A673 (cell line): ENCODE data around the gene RGS16. TPM values are rescaled to one million over a fixed set of nuclear protein-coding genes. Genes with fewer than 3 reads are reported as not detected.

ENCODE experiments used
- BruUV-seq: library from RNA; stranded (reverse); fragments of 400-500 nt; replicated peaks from 2 replicates; lab custom pipeline; 2021; lab: Mats Ljungman, UMichigan
- CTCF ChIA-PET: fragments of 300-600 bp; sonication (Branson Sonifier 250); formaldehyde crosslinking; loops from one replicate; lab custom pipeline; 2022; ENCODE audit warnings: antibody characterized with exemption; lab: Charles Lee
- POLR2A ChIA-PET: fragments of 300-600 bp; sonication (Branson Sonifier 250); formaldehyde crosslinking; loops from one replicate; lab custom pipeline; 2022; ENCODE audit warnings: antibody characterized with exemption; ENCODE audit not compliant: low non-redundant PET; lab: Charles Lee
- DNase-seq: peaks from one replicate; pipeline ENCODE4 v3.0.0-alpha.2; 2015; ENCODE audit warnings: low spot score
- H3K27ac ChIP-seq: fragments of 200-600 bp; sonication (generic); 2 replicates; pipeline ENCODE4 v1.5.1; 2016; ENCODE audit warnings: mixed run types, low read depth, mild to moderate bottlenecking, mixed read lengths, antibody characterized with exemption, low read length; ENCODE audit not compliant: poor library complexity, severe bottlenecking
- H3K27me3 ChIP-seq: fragments of 200-600 bp; sonication (generic); replicated peaks from 2 replicates; pipeline ENCODE4 v1.6.1; 2017; ENCODE audit warnings: mixed run types, low read depth, mild to moderate bottlenecking, mixed read lengths, antibody characterized with exemption, low read length; ENCODE audit not compliant: insufficient read depth, poor library complexity
- H3K36me3 ChIP-seq: fragments of 200-600 bp; sonication (generic); 2 replicates; pipeline ENCODE4 v1.6.1; 2016; ENCODE audit warnings: mixed run types, mild to moderate bottlenecking, mixed read lengths, antibody characterized with exemption, low read length; ENCODE audit not compliant: insufficient read depth, poor library complexity, severe bottlenecking
- H3K4me1 ChIP-seq: fragments of 200-600 bp; sonication (generic); 2 replicates; pipeline ENCODE4 v1.6.1; 2017; ENCODE audit warnings: mixed run types, mild to moderate bottlenecking, mixed read lengths, antibody characterized with exemption, low read length; ENCODE audit not compliant: insufficient read depth, poor library complexity, severe bottlenecking
- H3K4me3 ChIP-seq: fragments of 200-600 bp; sonication (generic); 2 replicates; pipeline ENCODE4 v1.5.1; 2016; ENCODE audit warnings: low read depth, mixed run types, mild to moderate bottlenecking, mixed read lengths, low read length; ENCODE audit not compliant: poor library complexity, severe bottlenecking
- H3K9me3 ChIP-seq: fragments of 200-600 bp; sonication (generic); 2 replicates; pipeline ENCODE4 v1.6.1; 2016; ENCODE audit warnings: mixed run types, low read depth, mild to moderate bottlenecking, mixed read lengths, antibody characterized with exemption, low read length; ENCODE audit not compliant: poor library complexity, severe bottlenecking
- EZH2 ChIP-seq: fragments of 200-600 bp; sonication (generic); IDR thresholded peaks from 2 replicates; pipeline ENCODE4 v1.6.1; 2017; ENCODE audit warnings: borderline replicate concordance, low read depth, mild to moderate bottlenecking, mixed read lengths, antibody characterized with exemption, low read length; ENCODE audit not compliant: poor library complexity, severe bottlenecking
- intact Hi-C: fragments of 100-400 bp; cut with micrococcal nuclease; formaldehyde crosslinking; loops from one replicate; pipeline ENCODE4 v1.10.0; 2022; ENCODE audit not compliant: unreplicated experiment
- total RNA-seq: library from RNA; stranded (reverse); gene quantifications from 2 replicates; pipeline ENCODE4 v1.2.3, GENCODE V29; 2021
- TF ChIP-seq, protein P1 (sequence below): fragments of 300-800, 200-600 bp; sonication (generic); conservative IDR thresholded peaks from 2 replicates; pipeline ENCODE4 v1.5.1; 2017; ENCODE audit warnings: low read depth, mild to moderate bottlenecking, antibody characterized with exemption, low read length, moderate library complexity, mixed read lengths

The RGS16 gene
- total RNA-seq, 1 experiment from 2014 or later, result 22.1 TPM

- TF ChIP-seq EZH2, result no peak
- TF ChIP-seq, protein P1, sequence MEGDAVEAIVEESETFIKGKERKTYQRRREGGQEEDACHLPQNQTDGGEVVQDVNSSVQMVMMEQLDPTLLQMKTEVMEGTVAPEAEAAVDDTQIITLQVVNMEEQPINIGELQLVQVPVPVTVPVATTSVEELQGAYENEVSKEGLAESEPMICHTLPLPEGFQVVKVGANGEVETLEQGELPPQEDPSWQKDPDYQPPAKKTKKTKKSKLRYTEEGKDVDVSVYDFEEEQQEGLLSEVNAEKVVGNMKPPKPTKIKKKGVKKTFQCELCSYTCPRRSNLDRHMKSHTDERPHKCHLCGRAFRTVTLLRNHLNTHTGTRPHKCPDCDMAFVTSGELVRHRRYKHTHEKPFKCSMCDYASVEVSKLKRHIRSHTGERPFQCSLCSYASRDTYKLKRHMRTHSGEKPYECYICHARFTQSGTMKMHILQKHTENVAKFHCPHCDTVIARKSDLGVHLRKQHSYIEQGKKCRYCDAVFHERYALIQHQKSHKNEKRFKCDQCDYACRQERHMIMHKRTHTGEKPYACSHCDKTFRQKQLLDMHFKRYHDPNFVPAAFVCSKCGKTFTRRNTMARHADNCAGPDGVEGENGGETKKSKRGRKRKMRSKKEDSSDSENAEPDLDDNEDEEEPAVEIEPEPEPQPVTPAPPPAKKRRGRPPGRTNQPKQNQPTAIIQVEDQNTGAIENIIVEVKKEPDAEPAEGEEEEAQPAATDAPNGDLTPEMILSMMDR, result no peak
- H3K27me3 ChIP-seq, result no peaks in the 10 kb centered on the region
- H3K27ac ChIP-seq, result no peak overlapping the region
- ChIA-PET POLR2A (no interaction called here), CTCF (interaction anchor here (0.8 kb wide), 1 partner anchor 20 kb away, joined by 5 read pairs; no protein-coding TSS in a partner anchor)
- intact Hi-C loops, result no loop called here
- H3K4me3 ChIP-seq, result no peak overlapping the region
- DNase-seq, result no peak
- BruUV-seq, result no TSS peak
- no peaks in the 10 kb centered on the region for H3K36me3 ChIP-seq
- no peaks in the 10 kb centered on the region for H3K9me3 ChIP-seq
- no peaks in the 10 kb centered on the region for H3K4me1 ChIP-seq
Measured at GRCh38 chr1:182637769-182638168, 33.6 kb upstream of the RGS16 start.

DNA sequence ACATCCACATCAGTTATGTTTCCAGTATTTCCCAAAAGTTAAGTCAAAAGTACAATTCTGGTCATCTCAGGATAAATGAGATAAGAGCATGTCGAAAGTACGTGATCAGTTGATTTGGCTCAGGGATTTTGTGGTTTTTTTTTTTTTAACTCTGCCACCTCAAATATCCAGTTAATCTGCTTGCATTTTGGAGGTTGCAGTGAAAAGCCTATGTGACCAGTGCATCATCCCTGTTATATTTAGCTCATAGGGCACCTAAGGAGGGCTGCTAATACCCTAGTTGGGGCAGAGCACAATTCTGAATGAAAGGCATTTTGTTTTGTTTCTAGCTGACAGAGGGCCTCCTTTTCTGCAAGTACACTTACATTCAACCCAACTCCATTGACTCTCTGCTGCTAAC is 31.7 kb upstream of the RGS16 start:
- no peak overlapping the region for H3K27ac ChIP-seq
- no peaks in the 10 kb centered on the region for H3K36me3 ChIP-seq
- no peaks in the 10 kb centered on the region for H3K9me3 ChIP-seq
- no peaks in the 10 kb centered on the region for H3K27me3 ChIP-seq
- DNase-seq, result no peak
- intact Hi-C loops, result no loop called here
- no peak overlapping the region for H3K4me3 ChIP-seq
- TF ChIP-seq, protein P1, result no peak
- ChIA-PET CTCF (interaction anchor here (0.7 kb wide), 1 partner anchor 150 kb away, joined by 3 read pairs; no protein-coding TSS in a partner anchor), POLR2A (no interaction called here)
- peaks cover 1% of the 10 kb centered on the region for H3K4me1 ChIP-seq
- no TSS peak for BruUV-seq

GRCh38 chr1:182634306-182635072 is 30.3 kb upstream of the RGS16 start:
- CTCF ChIA-PET, result no interaction called here
- POLR2A ChIA-PET, result no interaction called here
- H3K27ac ChIP-seq, result no peak overlapping the region
- no peaks in the 10 kb centered on the region for H3K9me3 ChIP-seq
- no peak for DNase-seq
- TF ChIP-seq EZH2, result no peak
- TF ChIP-seq, protein P1, result no peak
- no peak overlapping the region for H3K4me3 ChIP-seq
- intact Hi-C loops, result no loop called here
- no peaks in the 10 kb centered on the region for H3K36me3 ChIP-seq
- H3K4me1 ChIP-seq, result peaks cover 13% of the 10 kb centered on the region
- H3K27me3 ChIP-seq, result no peaks in the 10 kb centered on the region
- BruUV-seq, result no TSS peak
